ENCODE data around the gene KIF22.

- TF ChIP-seq CTCF (IDR thresholded peaks at IDR 0.05) (no peak), POLR2A (IDR thresholded peaks at IDR 0.05) (no peak)
Observed at GRCh38 chr16:29845656-29846055, 55.1 kb downstream of the KIF22 start.
